HG02938 (cell line): Measurements from ENCODE around the gene UNC5A.

ENCODE experiments used
- ATAC-seq: cut with Tn5 transposase; IDR thresholded peaks from one replicate; pipeline ENCODE4 v1.9.1; 2021; ENCODE audit warnings: mild to moderate bottlenecking, moderate library complexity; ENCODE audit not compliant: unreplicated experiment

Gene UNC5A

DNA sequence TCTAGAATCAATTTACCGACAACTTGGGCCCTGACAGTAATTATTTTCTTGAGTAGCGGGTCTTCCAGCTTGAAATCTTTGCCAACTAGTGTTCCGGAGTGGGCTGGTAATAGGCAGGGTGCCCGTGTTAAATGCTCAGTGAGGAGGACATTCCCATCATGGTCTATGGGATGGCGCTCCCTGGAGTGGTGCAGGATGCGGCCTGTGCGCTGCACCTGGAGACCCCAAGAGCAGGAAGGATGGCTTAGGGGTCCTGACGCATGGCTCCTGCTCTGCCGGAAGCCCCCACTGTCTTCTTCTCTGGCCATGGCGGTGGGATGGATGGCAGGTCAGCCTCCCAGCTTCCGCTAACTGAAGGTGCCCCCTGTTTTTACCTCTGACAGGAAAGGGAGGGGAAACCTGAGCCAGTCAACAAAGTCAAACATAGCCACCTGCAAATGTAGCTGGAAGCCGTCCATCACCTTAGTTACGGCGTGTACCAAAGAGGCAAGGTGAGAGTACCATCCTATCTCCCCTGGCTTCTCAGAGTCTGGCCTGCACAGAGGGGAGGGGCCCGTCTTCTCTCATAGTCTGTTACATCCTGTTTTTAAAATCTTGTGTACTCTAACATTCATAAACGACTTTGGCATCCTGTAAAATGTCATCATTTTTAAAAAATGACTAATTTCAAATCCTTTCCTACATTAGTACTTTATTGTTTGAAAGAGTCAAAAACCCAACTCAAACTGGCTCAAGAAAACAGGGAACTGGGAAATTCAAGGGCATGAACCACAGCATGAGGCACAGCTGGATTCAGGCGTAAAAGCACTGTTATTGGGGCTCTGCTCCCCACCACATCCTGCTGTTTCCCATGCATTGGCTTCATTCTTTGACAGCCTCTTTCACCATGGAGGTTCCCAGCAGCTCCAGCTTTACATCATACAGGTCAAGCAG lies 28.5 kb upstream of the UNC5A start:
- no peak for ATAC-seq

DNA sequence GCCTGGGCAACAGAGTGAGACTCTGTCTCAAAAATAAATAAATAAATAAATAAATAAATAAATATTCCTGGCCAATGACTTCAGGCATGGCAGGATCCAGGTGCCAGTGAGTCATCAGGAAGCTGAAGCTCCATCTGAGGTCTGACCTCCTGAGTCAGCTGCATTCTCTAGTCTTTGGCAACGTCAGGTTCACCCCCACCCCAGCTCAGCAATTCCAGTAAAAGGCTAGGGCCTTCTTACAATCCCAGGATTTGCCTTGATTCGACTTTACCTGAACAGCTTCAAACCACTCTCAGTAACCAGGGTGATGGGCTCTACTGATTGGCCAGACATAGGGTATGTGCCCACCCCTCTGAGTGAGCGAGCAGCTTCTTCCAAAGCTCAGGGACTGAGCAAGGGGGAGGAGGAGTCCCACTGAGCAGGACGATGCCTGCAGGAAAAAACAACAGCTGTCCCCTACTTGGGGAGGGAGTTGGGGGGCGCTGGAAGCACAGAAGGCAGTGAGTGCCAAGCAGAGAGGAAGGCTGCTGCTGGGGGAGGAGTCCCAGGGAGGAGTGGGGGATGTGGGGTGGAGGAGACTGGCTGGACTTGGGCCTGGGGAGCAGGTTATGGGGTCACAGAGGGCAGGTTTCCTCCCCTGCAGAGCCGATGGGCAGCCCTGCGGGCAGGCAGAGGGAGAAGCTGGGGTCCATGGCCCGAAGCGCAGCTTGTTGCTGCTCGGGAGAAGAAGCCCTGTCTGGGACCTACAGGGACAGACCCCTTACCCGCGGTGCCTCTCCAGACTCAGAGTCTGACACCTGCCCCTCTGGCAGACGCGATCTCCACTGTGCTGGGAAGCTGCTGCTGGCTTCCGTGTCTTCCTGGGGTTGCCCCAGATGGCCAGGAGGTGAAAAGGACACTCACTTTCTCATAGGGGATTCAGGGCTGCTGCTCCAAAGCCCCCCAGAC lies 25.9 kb upstream of the UNC5A start:
- ATAC-seq: no peak

DNA sequence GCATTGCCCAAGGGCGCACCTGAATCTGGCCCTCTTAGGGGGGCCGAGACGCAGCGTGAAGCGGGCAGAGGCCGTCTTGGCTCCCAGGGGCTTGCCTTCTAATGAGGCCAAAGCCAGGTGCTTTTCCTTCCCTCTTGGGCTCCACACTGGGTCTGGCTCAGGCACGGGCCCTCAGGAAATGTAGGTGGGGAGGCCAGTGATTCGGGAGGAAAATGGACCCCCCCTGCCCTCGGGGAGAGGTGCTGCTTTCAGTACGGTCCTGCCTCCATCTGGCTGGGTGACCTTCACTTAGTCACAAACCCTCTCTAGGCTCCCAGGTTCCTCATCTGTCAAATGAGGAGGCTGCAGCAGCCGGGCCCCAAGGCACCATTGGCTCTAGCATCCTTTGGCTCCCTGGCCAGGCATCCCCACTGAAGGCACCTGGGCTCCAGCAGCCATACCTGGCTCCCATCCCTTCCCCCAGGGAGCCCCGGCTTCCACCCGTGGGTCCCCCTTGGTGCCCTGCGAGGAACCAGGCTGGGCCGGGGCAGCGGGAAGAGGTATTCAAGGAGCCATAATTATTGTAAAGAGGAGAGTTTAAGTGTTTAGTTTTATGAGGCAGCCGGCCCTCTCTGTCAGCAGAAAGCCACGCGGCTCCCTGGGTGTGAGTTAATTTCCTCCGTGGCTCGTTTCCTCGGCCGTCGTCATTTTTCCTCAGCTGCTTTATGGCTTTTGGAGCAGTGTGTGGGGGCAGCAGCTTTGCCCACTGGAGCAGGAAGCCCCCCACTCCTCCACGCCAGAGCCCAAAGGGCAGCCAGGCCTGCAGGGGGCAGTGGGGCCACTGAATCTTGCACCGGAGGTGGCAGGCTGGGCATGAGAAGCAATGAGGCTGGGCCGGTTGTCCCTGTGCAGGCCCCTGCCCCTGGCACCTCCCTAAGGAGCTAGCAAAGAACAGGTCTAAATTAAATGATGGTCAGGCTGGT lies 24.9 kb upstream of the UNC5A start:
- ATAC-seq: no peak

- ATAC-seq: no peak
These were observed 22.7 kb upstream of the UNC5A start for GRCh38 chr5:176787676-176788075.

- no peak for ATAC-seq
These were observed 22.3 kb upstream of the UNC5A start for GRCh38 chr5:176788091-176788490.

DNA sequence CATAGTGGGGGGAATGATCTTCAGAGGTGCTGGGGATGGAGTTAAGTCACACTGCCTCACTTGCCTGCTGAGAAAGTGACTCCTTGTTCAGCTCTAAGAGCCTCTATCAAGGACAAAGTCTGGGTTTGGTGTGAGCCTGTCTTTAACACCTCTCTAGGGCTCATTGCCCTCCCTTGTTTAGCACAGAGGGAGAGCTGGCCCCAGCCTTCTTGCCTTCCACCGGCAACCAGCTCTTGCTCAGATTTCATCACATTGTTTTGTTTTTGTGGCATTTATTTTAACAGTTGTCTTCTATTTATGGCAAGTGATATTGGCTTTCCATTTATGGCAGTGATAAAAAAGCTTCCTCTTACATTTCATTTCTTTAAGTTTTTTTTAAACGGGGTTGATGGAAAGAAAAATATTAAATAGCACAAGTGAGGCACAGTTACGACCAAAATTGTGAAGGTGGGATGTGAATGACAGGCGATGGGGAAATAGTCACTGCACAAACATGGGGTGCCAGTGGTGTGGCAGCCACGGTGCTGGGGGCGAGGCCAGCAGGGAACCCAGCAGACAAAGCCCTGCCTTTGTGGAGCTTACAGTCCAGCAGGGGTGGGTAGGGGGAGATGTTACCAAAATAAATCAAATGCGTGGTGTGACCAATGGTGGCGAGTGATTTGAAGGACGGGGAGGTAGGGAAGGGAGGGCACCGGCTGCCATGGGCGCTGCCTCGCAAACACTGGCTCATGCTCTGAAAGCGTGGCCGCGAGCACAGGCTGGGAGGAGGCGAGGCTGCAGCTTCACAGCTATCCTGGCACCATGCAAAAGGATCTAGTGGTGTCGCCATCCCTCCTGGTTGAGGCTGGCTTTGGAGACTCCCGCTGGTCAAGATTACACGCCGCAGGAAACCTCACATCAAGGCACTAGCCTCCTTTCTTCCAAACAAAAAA lies 21.2 kb upstream of the UNC5A start:
- no peak for ATAC-seq

DNA sequence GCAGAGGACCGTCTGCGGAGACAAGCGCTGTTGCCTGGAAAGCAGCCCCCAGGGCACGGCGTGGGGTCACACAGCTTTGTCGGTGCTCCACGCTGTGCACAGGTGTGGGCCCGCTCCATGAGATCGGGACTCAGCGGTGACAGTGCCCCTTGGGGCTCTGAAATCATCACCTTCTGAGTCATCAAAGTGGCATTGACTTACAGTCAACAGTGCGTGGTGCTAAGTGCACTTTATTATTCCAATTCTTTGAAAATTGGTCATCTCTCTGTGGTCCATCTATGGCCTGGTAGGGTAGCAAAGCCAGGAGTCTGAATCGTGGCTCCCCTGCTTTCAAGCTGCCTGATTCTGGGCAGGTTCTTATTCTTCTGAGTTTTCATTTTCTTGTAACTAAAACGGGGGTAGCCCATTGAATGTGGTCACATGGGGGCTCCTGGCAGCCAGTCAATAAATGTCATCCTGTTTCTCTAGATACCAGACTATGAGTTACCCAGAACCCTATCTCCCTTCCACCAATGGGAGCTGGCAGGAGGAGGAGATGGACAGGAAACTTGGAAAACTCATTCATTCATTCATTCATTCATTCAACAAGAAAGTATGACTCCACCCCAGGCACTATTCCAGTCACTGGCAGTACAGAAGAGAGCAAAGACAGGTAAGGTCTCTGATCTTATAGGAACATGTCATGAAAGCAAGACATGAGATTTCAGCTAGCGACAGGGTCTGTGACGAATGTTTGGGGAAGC lies 20.3 kb upstream of the UNC5A start:
- no peak for ATAC-seq

GRCh38 chr5:176790941-176791340 lies 19.4 kb upstream of the UNC5A start:
- no peak for ATAC-seq

GRCh38 chr5:176792655-176793342 lies 17.6 kb upstream of the UNC5A start:
- ATAC-seq: no peak

DNA sequence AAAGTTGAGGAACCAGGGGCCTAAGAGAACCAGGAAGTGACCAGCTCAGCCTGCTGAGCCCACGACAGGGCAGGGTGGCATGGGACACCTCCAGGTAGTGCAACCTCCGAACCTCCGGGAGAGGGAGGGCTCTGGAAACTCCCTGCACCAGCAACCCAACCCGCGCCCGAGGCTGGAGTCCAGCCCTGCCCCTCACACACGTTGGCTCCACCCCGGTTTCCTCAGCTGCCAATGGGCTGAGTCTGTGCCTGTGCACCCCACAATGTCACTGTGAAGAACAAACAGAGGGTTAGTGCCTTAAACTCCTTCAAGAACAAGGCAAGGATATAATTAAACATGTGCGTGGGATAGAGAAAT lies 17.0 kb upstream of the UNC5A start:
- ATAC-seq: no peak

GRCh38 chr5:176793736-176794135 lies 16.6 kb upstream of the UNC5A start:
- no peak for ATAC-seq

DNA sequence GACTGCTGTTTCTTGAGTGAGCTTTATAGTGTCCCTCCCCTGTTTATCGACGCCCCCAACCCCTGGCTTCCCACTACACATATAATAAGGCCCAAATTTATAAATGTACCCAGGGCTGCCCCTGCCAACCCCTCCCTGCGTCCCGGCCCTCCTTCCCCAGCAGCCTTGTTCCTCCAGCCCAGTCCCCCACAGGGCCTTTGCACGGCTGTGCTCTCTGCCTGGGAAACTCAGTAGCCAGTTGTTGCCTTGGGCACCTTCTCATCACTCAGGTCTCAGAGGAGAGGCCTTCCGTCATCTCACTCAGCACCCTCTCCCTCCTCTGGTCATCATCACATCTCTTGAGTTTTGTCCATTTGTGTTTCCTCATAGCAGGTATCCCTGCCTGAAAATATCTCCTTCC lies 15.8 kb upstream of the UNC5A start:
- ATAC-seq: no peak

DNA sequence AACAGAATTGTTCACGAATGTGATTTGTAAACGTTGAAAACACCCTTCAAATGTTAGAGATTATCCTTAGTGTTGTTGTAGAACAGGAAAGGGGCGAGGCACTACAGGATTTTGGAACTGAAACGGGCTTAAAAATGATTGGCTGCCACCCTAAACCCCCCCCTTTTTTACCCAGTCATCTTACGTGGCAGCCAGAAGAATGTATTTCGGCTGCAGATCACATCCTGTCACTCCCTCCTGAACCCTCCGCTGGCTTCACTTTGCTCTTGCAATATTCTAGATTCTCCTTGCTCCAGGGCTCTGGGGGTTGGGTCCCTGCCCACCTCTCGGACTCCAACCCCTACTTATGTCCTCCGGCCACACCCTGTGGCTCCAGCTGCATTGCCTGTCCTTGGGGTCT lies 13.9 kb upstream of the UNC5A start:
- ATAC-seq: no peak

DNA sequence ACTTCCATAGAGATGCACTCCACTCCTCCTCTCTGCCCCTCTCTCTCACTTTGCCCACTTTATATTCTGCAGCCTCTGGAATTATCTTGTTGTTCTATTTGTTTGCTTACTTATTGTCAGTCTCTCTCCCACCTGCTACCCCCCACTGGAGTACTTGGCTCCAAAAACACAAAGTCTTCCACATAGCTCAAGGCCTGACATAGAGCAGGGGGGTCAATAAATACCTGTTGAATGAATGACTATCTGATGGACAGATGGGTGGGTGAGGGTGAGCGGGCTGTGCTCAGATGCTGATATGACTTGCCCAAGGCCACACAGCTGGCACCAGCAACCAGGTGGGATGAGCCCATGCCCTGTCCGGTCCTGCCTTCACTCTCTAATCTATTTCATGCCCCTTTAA lies 13.4 kb upstream of the UNC5A start:
- no peak for ATAC-seq

GRCh38 chr5:176797456-176798050 lies 12.8 kb upstream of the UNC5A start:
- ATAC-seq: no peak

DNA sequence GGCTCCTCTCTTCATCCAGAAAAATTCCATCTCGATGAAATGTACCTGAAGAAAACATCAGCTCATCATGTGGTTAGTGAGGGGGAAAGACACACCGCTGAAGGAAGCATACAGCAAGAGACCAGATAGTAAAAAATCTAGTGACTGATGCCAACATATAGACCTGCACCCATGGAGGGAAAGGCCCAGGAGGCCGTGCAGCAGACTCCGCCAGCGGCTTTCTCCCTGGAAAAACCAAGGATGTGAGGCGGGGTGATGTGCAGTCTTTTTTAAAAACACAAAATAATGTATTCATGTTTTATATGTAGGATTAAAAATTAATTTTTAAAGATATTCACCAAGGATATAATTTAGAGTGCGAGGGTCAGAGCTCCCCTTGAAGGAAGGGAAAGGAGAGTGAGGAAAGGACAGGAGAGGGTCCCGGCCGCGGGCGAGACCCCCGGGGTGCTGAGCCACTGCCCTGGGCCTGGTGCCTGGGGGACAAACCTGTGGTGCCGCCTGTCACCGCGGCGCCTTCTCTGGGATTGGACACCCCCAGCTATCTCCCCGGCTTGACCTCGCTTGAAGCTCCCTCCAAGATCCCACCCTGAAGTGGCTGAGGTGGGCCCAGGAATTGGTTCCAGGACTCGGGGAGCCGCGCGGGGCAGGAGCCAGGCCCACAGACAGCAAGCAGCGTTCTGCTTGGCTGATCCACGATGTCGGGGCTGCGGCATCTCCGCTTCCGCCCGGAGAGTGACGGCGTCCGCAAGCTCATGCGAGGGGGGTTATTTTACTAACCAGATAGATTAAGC lies 12.1 kb upstream of the UNC5A start:
- ATAC-seq: no peak

- ATAC-seq: no peak
These were observed 11.4 kb upstream of the UNC5A start for GRCh38 chr5:176798949-176799348.
